HCT116 (cell line): ENCODE measurements around the gene COG2. TPM values are rescaled to one million over a fixed set of nuclear protein-coding genes. Genes with fewer than 3 reads are reported as not detected.

ENCODE experiments used
- ATAC-seq: fragments of 200-7000 bp; cut with Tn5 transposase; 2 replicates; pipeline ENCODE4 v1.9.1; 2020; ENCODE audit warnings: mild to moderate bottlenecking, moderate library complexity
- BruUV-seq: library from RNA; stranded (reverse); fragments of 400-500 nt; replicated peaks from 2 replicates; lab custom pipeline; 2021; lab: Mats Ljungman, UMichigan
- CTCF ChIA-PET: fragments of 300-600 bp; sonication (Branson Sonifier 250); formaldehyde crosslinking; loops from one replicate; lab custom pipeline; 2021; ENCODE audit warnings: antibody characterized with exemption; lab: Charles Lee
- POLR2A ChIA-PET: fragments of 300-600, 350-600 bp; sonication (Branson Sonifier 250); formaldehyde crosslinking; loops from one replicate; lab custom pipeline; 2021; ENCODE audit warnings: antibody characterized with exemption; lab: Charles Lee
- RAD21 ChIA-PET, 2 experiments: fragments of 300-600 bp; sonication (Branson Sonifier 250); formaldehyde crosslinking; loops; one replicate each; lab custom pipeline; 2023; ENCODE audit warnings: low total read pairs in 2 of 2; ENCODE audit not compliant: uncharacterized antibody in 2 of 2, unreplicated experiment in 2 of 2, low non-redundant PET in 1 of 2; lab: Charles Lee
- DNase-seq: peaks from one replicate; pipeline ENCODE4 v3.0.0-alpha.2; 2010; ENCODE audit warnings: low read depth, low spot score
- H2AFZ ChIP-seq: fragments of 200-600 bp; shearing (Covaris generic), sonication (generic); 2 replicates; pipeline ENCODE4 v1.6.1; 2017; ENCODE audit warnings: low read depth, mixed run types, mixed read lengths, antibody characterized with exemption, low read length; ENCODE audit not compliant: poor library complexity, severe bottlenecking
- H3K27ac ChIP-seq: 2 replicates; pipeline ENCODE4 v1.5.1; 2012; ENCODE audit warnings: low read depth, low read length
- H3K27me3 ChIP-seq: fragments of 200-600 bp; sonication (generic); 2 replicates; pipeline ENCODE4 v1.6.1; 2016; ENCODE audit warnings: mixed run types, low read length, mixed read lengths; ENCODE audit not compliant: insufficient read depth
- H3K36me3 ChIP-seq, 2 experiments: fragments of 200-500 bp in 1 of 2; fragments of 200-600 bp in 1 of 2; sonication (Bioruptor generic) in 1 of 2; sonication (generic) in 1 of 2; 2 replicates each; pipeline versions ENCODE4 v1.5.1 to v1.6.1; 2014 to 2016; ENCODE audit warnings: low read length in 2 of 2, inconsistent platforms in 1 of 2, mixed read lengths in 1 of 2, mixed run types in 1 of 2; ENCODE audit not compliant: insufficient read depth in 2 of 2, control insufficient read depth in 1 of 2
- H3K4me1 ChIP-seq, 2 experiments: fragments of 200-600 bp in 1 of 2; sonication (generic) in 1 of 2; 2 replicates each; pipeline versions ENCODE4 v1.5.1 to v1.6.1; 2012 to 2017; ENCODE audit warnings: low read length in 2 of 2, inconsistent platforms in 1 of 2, mild to moderate bottlenecking in 1 of 2, mixed read lengths in 1 of 2, mixed run types in 1 of 2, moderate library complexity in 1 of 2; ENCODE audit not compliant: insufficient read depth in 2 of 2, control insufficient read depth in 1 of 2
- H3K4me2 ChIP-seq: fragments of 200-600 bp; sonication (generic); 2 replicates; pipeline ENCODE4 v1.6.1; 2017; ENCODE audit warnings: mixed run types, low read length, mixed read lengths
- H3K4me3 ChIP-seq, 2 experiments: fragments of 200-600 bp in 1 of 2; sonication (generic) in 1 of 2; replicated peaks in 1 of 2; 2 replicates each; pipeline ENCODE4 v1.5.1; 2011 to 2016; ENCODE audit warnings: low read length in 2 of 2, control low read depth in 1 of 2, low read depth in 1 of 2, mild to moderate bottlenecking in 1 of 2, mixed read lengths in 1 of 2, mixed run types in 1 of 2
- H3K79me2 ChIP-seq: fragments of 200-600 bp; sonication (generic); 2 replicates; pipeline ENCODE4 v1.6.1; 2017; ENCODE audit warnings: mild to moderate bottlenecking, mixed run types, low read length, moderate library complexity, mixed read lengths; ENCODE audit not compliant: insufficient read depth
- H3K9ac ChIP-seq: fragments of 200-600 bp; sonication (generic); 2 replicates; pipeline ENCODE4 v1.6.1; 2016; ENCODE audit warnings: low read length, mixed read lengths
- H3K9me2 ChIP-seq: fragments of 200-600 bp; sonication (generic), shearing (Covaris generic); 2 replicates; pipeline ENCODE4 v1.6.1; 2017; ENCODE audit warnings: mixed run types, mild to moderate bottlenecking, moderate library complexity; ENCODE audit not compliant: insufficient read depth
- H3K9me3 ChIP-seq, 2 experiments: fragments of 200-500 bp in 1 of 2; fragments of 200-600 bp in 1 of 2; sonication (Bioruptor generic) in 1 of 2; sonication (generic) in 1 of 2; 2 replicates each; pipeline ENCODE4 v1.6.1; 2014 to 2017; ENCODE audit warnings: low read length in 2 of 2, mixed read lengths in 2 of 2, inconsistent platforms in 1 of 2, low read depth in 1 of 2, mild to moderate bottlenecking in 1 of 2, mixed run types in 1 of 2, moderate library complexity in 1 of 2; ENCODE audit not compliant: control insufficient read depth in 1 of 2, insufficient read depth in 1 of 2
- H4K20me1 ChIP-seq: fragments of 200-600 bp; sonication (generic), shearing (Covaris generic); 2 replicates; pipeline ENCODE4 v1.6.1; 2017; ENCODE audit warnings: mixed run types, mild to moderate bottlenecking, moderate library complexity; ENCODE audit not compliant: insufficient read depth
- CEBPB ChIP-seq: IDR thresholded peaks from 2 replicates; pipeline ENCODE4 v1.6.1; 2012; ENCODE audit warnings: low read depth
- ELF1 ChIP-seq: IDR thresholded peaks from 2 replicates; pipeline ENCODE4 v1.6.1; 2012; ENCODE audit warnings: low read depth, borderline replicate concordance
- EZH2 ChIP-seq: fragments of 200-600 bp; sonication (generic); IDR thresholded peaks from 2 replicates; pipeline ENCODE4 v1.6.1; 2017; ENCODE audit warnings: antibody characterized with exemption, mixed run types
- EZH2phosphoT487 ChIP-seq: fragments of 200-600 bp; IDR thresholded peaks from 2 replicates; pipeline ENCODE4 v1.6.1; 2018; ENCODE audit warnings: antibody characterized with exemption, borderline replicate concordance
- FOSL1 ChIP-seq: IDR thresholded peaks from 2 replicates; pipeline ENCODE4 v1.6.1; 2012; ENCODE audit warnings: low read depth
- JUND ChIP-seq: IDR thresholded peaks from 2 replicates; pipeline ENCODE4 v1.6.1; 2012
- POLR2AphosphoS5 ChIP-seq: IDR thresholded peaks from 2 replicates; pipeline ENCODE4 v1.6.1; 2011; ENCODE audit warnings: mild to moderate bottlenecking, low read depth, low read length, moderate library complexity
- RAD21 ChIP-seq: IDR thresholded peaks from 2 replicates; pipeline ENCODE4 v1.6.1; 2012; ENCODE audit warnings: low read depth, mild to moderate bottlenecking
- SIN3A ChIP-seq: IDR thresholded peaks from 2 replicates; pipeline ENCODE4 v1.6.1; 2012; ENCODE audit warnings: low read depth
- SP1 ChIP-seq: IDR thresholded peaks from 2 replicates; pipeline ENCODE4 v1.6.1; 2012; ENCODE audit warnings: low read depth
- SRF ChIP-seq: IDR thresholded peaks from 2 replicates; pipeline ENCODE4 v1.6.1; 2012; ENCODE audit warnings: low read depth
- TCF7L2 ChIP-seq: IDR thresholded peaks from 2 replicates; pipeline ENCODE4 v1.7.0; 2011; ENCODE audit warnings: borderline replicate concordance, inconsistent platforms; ENCODE audit not compliant: insufficient read depth, insufficient read length; ENCODE audit errors: extremely low read depth
- YY1 ChIP-seq: IDR thresholded peaks from 2 replicates; pipeline ENCODE4 v1.6.1; 2011; ENCODE audit warnings: low read length, low read depth, moderate library complexity, mild to moderate bottlenecking; ENCODE audit not compliant: insufficient replicate concordance; ENCODE audit errors: extremely low read depth
- ZFX ChIP-seq: fragments of 450-650 bp; IDR thresholded peaks from 2 replicates; pipeline ENCODE4 v1.6.1; 2017
- ZNF274 ChIP-seq: fragments of 200-500 bp; sonication (Bioruptor generic); IDR thresholded peaks from 2 replicates; pipeline ENCODE4 v1.6.1; 2014; ENCODE audit warnings: mild to moderate bottlenecking, low read depth, low read length, inconsistent platforms
- intact Hi-C: fragments of 100-400 bp; cut with micrococcal nuclease; formaldehyde crosslinking; loops from 2 replicates; pipeline ENCODE4 v1.10.0; 2022
- total RNA-seq: library from RNA; stranded (reverse); gene quantifications from one replicate; pipeline ENCODE4 v1.2.1, GENCODE V29; 2021; ENCODE audit not compliant: unreplicated experiment
- TF ChIP-seq, protein P1 (sequence below): IDR thresholded peaks from 2 replicates; pipeline ENCODE4 v1.6.1; 2011; ENCODE audit warnings: mild to moderate bottlenecking, low read length, moderate library complexity; ENCODE audit not compliant: insufficient replicate concordance; ENCODE audit errors: extremely low read depth
- TF ChIP-seq, protein P2 (sequence below): IDR thresholded peaks from 2 replicates; pipeline ENCODE4 v1.6.1; 2012
- TF ChIP-seq, protein P3 (sequence below), 3 experiments: fragments of 200-600 bp in 1 of 3; sonication (generic) in 1 of 3; IDR thresholded peaks in 2 of 3; conservative IDR thresholded peaks in 1 of 3; 2 replicates each; pipeline ENCODE4 v1.5.1; 2012 to 2017; ENCODE audit warnings: low read depth in 2 of 3, low read length in 2 of 3, antibody characterized with exemption in 1 of 3, borderline replicate concordance in 1 of 3, control low read depth in 1 of 3, mild to moderate bottlenecking in 1 of 3, mixed read lengths in 1 of 3, mixed run types in 1 of 3, moderate library complexity in 1 of 3; ENCODE audit not compliant: insufficient read depth in 1 of 3
- TF ChIP-seq, protein P4 (sequence below): IDR thresholded peaks from 2 replicates; pipeline ENCODE4 v1.6.1; 2012

Gene COG2
- total RNA-seq, 1 experiment from 2014 or later = 28.6 TPM

DNA sequence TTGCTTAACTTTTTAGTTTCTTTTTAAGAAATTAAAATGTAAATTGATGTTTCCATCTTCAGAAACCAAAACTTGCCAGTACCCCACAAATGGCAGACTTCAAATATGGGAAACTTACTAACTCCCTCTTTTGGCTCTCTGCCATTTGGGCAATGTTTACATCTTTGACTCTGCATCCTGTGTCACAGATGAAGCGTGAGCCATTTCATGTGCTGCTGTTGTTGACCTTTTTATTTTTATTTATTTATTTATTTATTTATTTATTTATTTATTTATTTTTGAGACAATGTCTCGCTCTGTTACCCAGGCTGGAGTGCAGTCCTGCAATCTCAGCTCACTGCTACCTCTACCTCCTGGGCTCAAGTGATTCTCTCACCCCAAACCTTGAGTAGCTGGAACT is 16.0 kb upstream of the COG2 start:
- H3K4me2 ChIP-seq = no peak overlapping the region
- H3K36me3 ChIP-seq = no peaks in the 10 kb centered on the region
- CTCF ChIA-PET = no interaction called here
- H4K20me1 ChIP-seq = no peaks in the 10 kb centered on the region
- H3K4me1 ChIP-seq = no peaks in the 10 kb centered on the region
- RAD21 ChIA-PET = no interaction called here
- no peak overlapping the region for H3K27ac ChIP-seq
- BruUV-seq = no TSS peak
- DNase-seq (no peak), ATAC-seq (no peak)
- peaks cover 3% of the 10 kb centered on the region; the same call in 1 of the 2 replicates for H3K27me3 ChIP-seq
- no peak overlapping the region for H2AFZ ChIP-seq
- no peak overlapping the region for H3K4me3 ChIP-seq
- POLR2A ChIA-PET = no interaction called here
- H3K9ac ChIP-seq = no peak overlapping the region
- TF ChIP-seq POLR2AphosphoS5 (no peak), FOSL1 (no peak), JUND (no peak), ZFX (no peak), EZH2phosphoT487 (no peak), SP1 (no peak), SRF (no peak), CEBPB (no peak), EZH2 (no peak), YY1 (no peak), ELF1 (no peak), SIN3A (no peak), ZNF274 (no peak), TCF7L2 (no peak), RAD21 (no peak)
- TF ChIP-seq, protein P1, sequence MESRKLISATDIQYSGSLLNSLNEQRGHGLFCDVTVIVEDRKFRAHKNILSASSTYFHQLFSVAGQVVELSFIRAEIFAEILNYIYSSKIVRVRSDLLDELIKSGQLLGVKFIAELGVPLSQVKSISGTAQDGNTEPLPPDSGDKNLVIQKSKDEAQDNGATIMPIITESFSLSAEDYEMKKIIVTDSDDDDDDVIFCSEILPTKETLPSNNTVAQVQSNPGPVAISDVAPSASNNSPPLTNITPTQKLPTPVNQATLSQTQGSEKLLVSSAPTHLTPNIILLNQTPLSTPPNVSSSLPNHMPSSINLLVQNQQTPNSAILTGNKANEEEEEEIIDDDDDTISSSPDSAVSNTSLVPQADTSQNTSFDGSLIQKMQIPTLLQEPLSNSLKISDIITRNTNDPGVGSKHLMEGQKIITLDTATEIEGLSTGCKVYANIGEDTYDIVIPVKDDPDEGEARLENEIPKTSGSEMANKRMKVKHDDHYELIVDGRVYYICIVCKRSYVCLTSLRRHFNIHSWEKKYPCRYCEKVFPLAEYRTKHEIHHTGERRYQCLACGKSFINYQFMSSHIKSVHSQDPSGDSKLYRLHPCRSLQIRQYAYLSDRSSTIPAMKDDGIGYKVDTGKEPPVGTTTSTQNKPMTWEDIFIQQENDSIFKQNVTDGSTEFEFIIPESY = no peak
- TF ChIP-seq, protein P2, sequence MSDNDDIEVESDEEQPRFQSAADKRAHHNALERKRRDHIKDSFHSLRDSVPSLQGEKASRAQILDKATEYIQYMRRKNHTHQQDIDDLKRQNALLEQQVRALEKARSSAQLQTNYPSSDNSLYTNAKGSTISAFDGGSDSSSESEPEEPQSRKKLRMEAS = no peak
- TF ChIP-seq, protein P3, sequence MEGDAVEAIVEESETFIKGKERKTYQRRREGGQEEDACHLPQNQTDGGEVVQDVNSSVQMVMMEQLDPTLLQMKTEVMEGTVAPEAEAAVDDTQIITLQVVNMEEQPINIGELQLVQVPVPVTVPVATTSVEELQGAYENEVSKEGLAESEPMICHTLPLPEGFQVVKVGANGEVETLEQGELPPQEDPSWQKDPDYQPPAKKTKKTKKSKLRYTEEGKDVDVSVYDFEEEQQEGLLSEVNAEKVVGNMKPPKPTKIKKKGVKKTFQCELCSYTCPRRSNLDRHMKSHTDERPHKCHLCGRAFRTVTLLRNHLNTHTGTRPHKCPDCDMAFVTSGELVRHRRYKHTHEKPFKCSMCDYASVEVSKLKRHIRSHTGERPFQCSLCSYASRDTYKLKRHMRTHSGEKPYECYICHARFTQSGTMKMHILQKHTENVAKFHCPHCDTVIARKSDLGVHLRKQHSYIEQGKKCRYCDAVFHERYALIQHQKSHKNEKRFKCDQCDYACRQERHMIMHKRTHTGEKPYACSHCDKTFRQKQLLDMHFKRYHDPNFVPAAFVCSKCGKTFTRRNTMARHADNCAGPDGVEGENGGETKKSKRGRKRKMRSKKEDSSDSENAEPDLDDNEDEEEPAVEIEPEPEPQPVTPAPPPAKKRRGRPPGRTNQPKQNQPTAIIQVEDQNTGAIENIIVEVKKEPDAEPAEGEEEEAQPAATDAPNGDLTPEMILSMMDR (IDR thresholded peaks at IDR 0.05 in 2 of 3, conservative IDR thresholded peaks at IDR 0.05 in 1 of 3; ENCODE audit: borderline replicate concordance in 1 of 3, insufficient read depth in 1 of 3, low read depth in 2 of 3, low read length in 2 of 3) = no peak
- TF ChIP-seq, protein P4, sequence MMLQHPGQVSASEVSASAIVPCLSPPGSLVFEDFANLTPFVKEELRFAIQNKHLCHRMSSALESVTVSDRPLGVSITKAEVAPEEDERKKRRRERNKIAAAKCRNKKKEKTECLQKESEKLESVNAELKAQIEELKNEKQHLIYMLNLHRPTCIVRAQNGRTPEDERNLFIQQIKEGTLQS = no peak
- H3K9me3 ChIP-seq = no peaks in the 10 kb centered on the region
- H3K79me2 ChIP-seq = no peaks in the 10 kb centered on the region
- H3K9me2 ChIP-seq = no peaks in the 10 kb centered on the region
- intact Hi-C loops = no loop called here
